CD4-positive, CD25-positive, alpha-beta regulatory T cell (primary cell): ENCODE data around the gene FAM89A. TPM values are rescaled to one million over a fixed set of nuclear protein-coding genes. Genes with fewer than 3 reads are reported as not detected.
A peak's percentile ranks its signal among the peaks of the same experiment; 100 is the strongest.

Experiments
- ATAC-seq, 2 donors: fragments of 150-1000 bp; cut with Tn5 transposase; one replicate each; pipeline ENCODE4 v1.10.0; 2021; ENCODE audit warnings: low read depth in 2 of 2, moderate number of reproducible peaks in 2 of 2, moderate library complexity in 1 of 2
- DNase-seq, 3 donors: peaks; one replicate each; pipeline versions ENCODE4 v3.0.0 to v3.0.0-alpha.2; 2012 to 2022; ENCODE audit warnings: mixed read lengths in 1 of 3
- H3K27ac ChIP-seq: one replicate; pipeline ENCODE4 v1.7.0; 2013; ENCODE audit warnings: mild to moderate bottlenecking, low read length; ENCODE audit not compliant: insufficient read depth, poor library complexity, severe bottlenecking
- H3K27me3 ChIP-seq: one replicate; pipeline ENCODE4 v1.7.0; 2013; ENCODE audit warnings: low read length; ENCODE audit not compliant: control insufficient read depth, insufficient read depth
- H3K36me3 ChIP-seq: one replicate; pipeline ENCODE4 v1.7.0; 2013; ENCODE audit warnings: mild to moderate bottlenecking, low read length, moderate library complexity; ENCODE audit not compliant: control insufficient read depth, insufficient read depth
- H3K4me1 ChIP-seq: 2 replicates; pipeline ENCODE4 v1.7.0; 2013; ENCODE audit warnings: mild to moderate bottlenecking, low read length; ENCODE audit not compliant: insufficient read depth, control insufficient read depth, poor library complexity, severe bottlenecking
- H3K4me3 ChIP-seq: one replicate; pipeline ENCODE4 v1.7.0; 2013; ENCODE audit warnings: low read depth, mild to moderate bottlenecking, low read length, moderate library complexity
- H3K9me3 ChIP-seq, 2 experiments: 1 replicate in 1 of 2; 2 replicates in 1 of 2; pipeline ENCODE4 v1.7.0; 2013; ENCODE audit warnings: low read length in 2 of 2, mild to moderate bottlenecking in 1 of 2, moderate library complexity in 1 of 2; ENCODE audit not compliant: control insufficient read depth in 2 of 2
- H3K27ac Mint-ChIP-seq, 3 donors: one replicate each; pipeline ENCODE4 v1.8.0; 2020 to 2022; ENCODE audit warnings: mild to moderate bottlenecking in 3 of 3, mixed read lengths in 3 of 3, moderate library complexity in 2 of 3
- H3K27me3 Mint-ChIP-seq: one replicate; pipeline ENCODE4 v1.8.0; 2022; ENCODE audit warnings: mild to moderate bottlenecking, mixed read lengths
- H3K36me3 Mint-ChIP-seq: one replicate; pipeline ENCODE4 v1.8.0; 2020; ENCODE audit warnings: mixed read lengths
- H3K4me1 Mint-ChIP-seq, 4 donors: one replicate each; pipeline ENCODE4 v1.8.0; 2020 to 2022; ENCODE audit warnings: mixed read lengths in 4 of 4, mild to moderate bottlenecking in 1 of 4
- H3K4me3 Mint-ChIP-seq, 4 donors: one replicate each; pipeline ENCODE4 v1.8.0; 2020 to 2022; ENCODE audit warnings: mild to moderate bottlenecking in 4 of 4, mixed read lengths in 4 of 4, moderate library complexity in 3 of 4
- H3K9me3 Mint-ChIP-seq, 7 donors: one replicate each; pipeline ENCODE4 v1.8.0; 2020 to 2022; ENCODE audit warnings: mixed read lengths in 7 of 7, mild to moderate bottlenecking in 3 of 7, moderate library complexity in 2 of 7
- polyA plus RNA-seq, 4 donors: library from polyadenylated mRNA; unstranded; fragments of 300-500 nt; fragmentation: Illumina TruSeq; gene quantifications; one replicate each; pipeline ENCODE4 v1.2.3, GENCODE V29; 2021
- total RNA-seq: library from RNA; stranded (reverse); gene quantifications from one replicate; pipeline ENCODE4 v1.2.3, GENCODE V29; 2022

The FAM89A gene
- total and polyA plus RNA-seq, 5 donors from 2014 or later: 1.1 to 7.9 (median 5.1) TPM

- H3K4me3 ChIP-seq: peak overlapping the region; percentile 91
- no peaks in the 10 kb centered on the region for H3K9me3 ChIP-seq
- H3K4me3 Mint-ChIP-seq: peak overlapping the region; percentile 89 to 97 (median 95)
- H3K27ac ChIP-seq: peak overlapping the region; percentile 83
- DNase-seq: peak; percentile 12 to 82 (median 65)
- no peaks in the 10 kb centered on the region for H3K27me3 ChIP-seq
- peak overlapping the region; percentile 93 to 98 (median 94) for H3K27ac Mint-ChIP-seq
- peaks cover 15 to 50% (median 43%) of the 10 kb centered on the region in 4 donors for H3K4me1 Mint-ChIP-seq
- H3K4me1 ChIP-seq: peaks cover 63% of the 10 kb centered on the region
- peaks cover 5% of the 10 kb centered on the region for H3K36me3 Mint-ChIP-seq
- H3K9me3 Mint-ChIP-seq: no peaks in the 10 kb centered on the region
- H3K27me3 Mint-ChIP-seq: no peaks in the 10 kb centered on the region
- ATAC-seq: no peak
- H3K36me3 ChIP-seq: peaks cover 18% of the 10 kb centered on the region
These were observed 63.0 kb downstream of the FAM89A start for GRCh38 chr1:230976825-230977747.

GRCh38 chr1:230976360-230976759 lies 63.7 kb downstream of the FAM89A start:
- no peaks in the 10 kb centered on the region for H3K9me3 Mint-ChIP-seq
- Histone ChIP-seq H3K9me3 (no peaks in the 10 kb centered on the region), H3K27ac (peak overlapping the region; percentile 83), H3K4me3 (peak overlapping the region; percentile 91), H3K36me3 (peaks cover 12% of the 10 kb centered on the region), H3K27me3 (no peaks in the 10 kb centered on the region), H3K4me1 (peaks cover 70% of the 10 kb centered on the region)
- H3K27me3 Mint-ChIP-seq: no peaks in the 10 kb centered on the region
- peaks cover 20 to 57% (median 49%) of the 10 kb centered on the region in 4 donors for H3K4me1 Mint-ChIP-seq
- no peak for DNase-seq
- peak overlapping the region; percentile 41 to 97 (median 67) for H3K4me3 Mint-ChIP-seq
- ATAC-seq: no peak
- peak overlapping the region in 1 of 3 donors; percentile 25 for H3K27ac Mint-ChIP-seq
- peaks cover 5% of the 10 kb centered on the region for H3K36me3 Mint-ChIP-seq

GRCh38 chr1:230975636-230976035 lies 64.4 kb downstream of the FAM89A start:
- no peak overlapping the region for H3K27ac ChIP-seq
- ATAC-seq (no peak), DNase-seq (no peak)
- H3K27me3 ChIP-seq: no peaks in the 10 kb centered on the region
- H3K4me1 ChIP-seq: peaks cover 70% of the 10 kb centered on the region
- H3K9me3 ChIP-seq: no peaks in the 10 kb centered on the region
- H3K4me3 ChIP-seq: no peak overlapping the region
- peaks cover 9% of the 10 kb centered on the region for H3K36me3 ChIP-seq
- Mint-ChIP-seq H3K4me3 (peak overlapping the region in 2 of 4 donors; percentile 41 to 45), H3K36me3 (peaks cover 5% of the 10 kb centered on the region), H3K27ac (peak overlapping the region in 1 of 3 donors; percentile 25), H3K27me3 (no peaks in the 10 kb centered on the region), H3K9me3 (no peaks in the 10 kb centered on the region), H3K4me1 (peaks cover 20 to 60% (median 50%) of the 10 kb centered on the region in 4 donors)

GRCh38 chr1:230972855-230973271 lies 67.2 kb downstream of the FAM89A start:
- peaks cover 12% of the 10 kb centered on the region for H3K36me3 Mint-ChIP-seq
- H3K4me1 ChIP-seq: peaks cover 66% of the 10 kb centered on the region
- H3K4me1 Mint-ChIP-seq: peaks cover 28 to 75% (median 55%) of the 10 kb centered on the region in 4 donors
- no peaks in the 10 kb centered on the region for H3K27me3 Mint-ChIP-seq
- H3K27ac Mint-ChIP-seq: peak overlapping the region; percentile 60 to 88 (median 86)
- peak overlapping the region; percentile 43 to 76 (median 72) for H3K4me3 Mint-ChIP-seq
- H3K4me3 ChIP-seq: peak overlapping the region; percentile 65
- DNase-seq (peak; percentile 53 to 91 (median 82)), ATAC-seq (peak; percentile 84 to 87)
- peak overlapping the region; percentile 80 for H3K27ac ChIP-seq
- no peaks in the 10 kb centered on the region for H3K9me3 Mint-ChIP-seq
- H3K9me3 ChIP-seq: no peaks in the 10 kb centered on the region
- H3K36me3 ChIP-seq: peaks cover 18% of the 10 kb centered on the region
- H3K27me3 ChIP-seq: no peaks in the 10 kb centered on the region

- Mint-ChIP-seq H3K9me3 (no peaks in the 10 kb centered on the region), H3K4me3 (peak overlapping the region in 3 of 4 donors; percentile 43 to 73 (median 71)), H3K27me3 (no peaks in the 10 kb centered on the region), H3K36me3 (peaks cover 12% of the 10 kb centered on the region), H3K27ac (peak overlapping the region in 2 of 3 donors; percentile 60 to 86), H3K4me1 (peaks cover 28 to 65% (median 47%) of the 10 kb centered on the region in 4 donors)
- peaks cover 18% of the 10 kb centered on the region for H3K36me3 ChIP-seq
- H3K4me1 ChIP-seq: peaks cover 56% of the 10 kb centered on the region
- peak overlapping the region; percentile 65 for H3K4me3 ChIP-seq
- no peaks in the 10 kb centered on the region for H3K9me3 ChIP-seq
- no peaks in the 10 kb centered on the region for H3K27me3 ChIP-seq
- DNase-seq (no peak), ATAC-seq (no peak)
- H3K27ac ChIP-seq: peak overlapping the region; percentile 80
These were observed 68.3 kb downstream of the FAM89A start for GRCh38 chr1:230971771-230972170.

GRCh38 chr1:230970432-230970831 lies 69.6 kb downstream of the FAM89A start:
- no peak for ATAC-seq
- H3K27ac ChIP-seq: no peak overlapping the region
- DNase-seq: no peak
- H3K4me1 ChIP-seq: peaks cover 44% of the 10 kb centered on the region
- no peaks in the 10 kb centered on the region for H3K9me3 ChIP-seq
- no peak overlapping the region for H3K4me3 ChIP-seq
- no peaks in the 10 kb centered on the region for H3K9me3 Mint-ChIP-seq
- H3K27me3 Mint-ChIP-seq: no peaks in the 10 kb centered on the region
- H3K36me3 Mint-ChIP-seq: peaks cover 6% of the 10 kb centered on the region
- H3K4me1 Mint-ChIP-seq: peaks cover 29 to 53% (median 41%) of the 10 kb centered on the region in 4 donors
- peak overlapping the region in 1 of 3 donors; percentile 43 for H3K27ac Mint-ChIP-seq
- H3K4me3 Mint-ChIP-seq: no peak overlapping the region
- no peaks in the 10 kb centered on the region for H3K27me3 ChIP-seq
- peaks cover 9% of the 10 kb centered on the region for H3K36me3 ChIP-seq
